IPS-18a (cell line): ENCODE data around the gene OR6X1.
"Not testable (repeated sequence)": the region's sequence is repeated elsewhere in the genome, so short reads cannot be mapped to it uniquely, and the experiment has no call there.

Experiments
- H3K27ac ChIP-seq: one replicate; pipeline ENCODE4 v1.5.1; 2013; ENCODE audit warnings: low read length
- H3K27me3 ChIP-seq: one replicate; pipeline ENCODE4 v1.6.1; 2013; ENCODE audit warnings: mild to moderate bottlenecking, low read length; ENCODE audit not compliant: control insufficient read depth, insufficient read depth
- H3K36me3 ChIP-seq: one replicate; pipeline ENCODE4 v1.6.1; 2013; ENCODE audit warnings: low read depth, low read length; ENCODE audit not compliant: control insufficient read depth
- H3K4me1 ChIP-seq: one replicate; pipeline ENCODE4 v1.6.1; 2013; ENCODE audit warnings: low read depth, low read length; ENCODE audit not compliant: control insufficient read depth
- H3K4me3 ChIP-seq: one replicate; pipeline ENCODE4 v1.5.1; 2013; ENCODE audit warnings: low read length
- H3K9ac ChIP-seq: one replicate; pipeline ENCODE4 v1.6.1; 2013; ENCODE audit warnings: mild to moderate bottlenecking, low read length, moderate library complexity
- H3K9me3 ChIP-seq: one replicate; pipeline ENCODE4 v1.6.1; 2013; ENCODE audit warnings: low read depth, low read length; ENCODE audit not compliant: control insufficient read depth

OR6X1 gene

GRCh38 chr11:123753110-123753509 is 1.2 kb downstream of the OR6X1 start:
- H3K36me3 ChIP-seq, result no peaks in the 10 kb centered on the region
- H3K27ac ChIP-seq, result no peak overlapping the region
- no peak overlapping the region for H3K4me3 ChIP-seq
- no peak overlapping the region for H3K9ac ChIP-seq
- no peaks in the 10 kb centered on the region for H3K9me3 ChIP-seq
- H3K27me3 ChIP-seq, result no peaks in the 10 kb centered on the region
- no peaks in the 10 kb centered on the region for H3K4me1 ChIP-seq

- H3K4me1 ChIP-seq, result no peaks in the 10 kb centered on the region
- no peaks in the 10 kb centered on the region for H3K9me3 ChIP-seq
- no peak overlapping the region for H3K27ac ChIP-seq
- no peak overlapping the region for H3K4me3 ChIP-seq
- no peaks in the 10 kb centered on the region for H3K36me3 ChIP-seq
- H3K9ac ChIP-seq, result no peak overlapping the region
- H3K27me3 ChIP-seq, result no peaks in the 10 kb centered on the region
These were observed 2.5 kb downstream of the OR6X1 start for GRCh38 chr11:123751781-123752180.

DNA sequence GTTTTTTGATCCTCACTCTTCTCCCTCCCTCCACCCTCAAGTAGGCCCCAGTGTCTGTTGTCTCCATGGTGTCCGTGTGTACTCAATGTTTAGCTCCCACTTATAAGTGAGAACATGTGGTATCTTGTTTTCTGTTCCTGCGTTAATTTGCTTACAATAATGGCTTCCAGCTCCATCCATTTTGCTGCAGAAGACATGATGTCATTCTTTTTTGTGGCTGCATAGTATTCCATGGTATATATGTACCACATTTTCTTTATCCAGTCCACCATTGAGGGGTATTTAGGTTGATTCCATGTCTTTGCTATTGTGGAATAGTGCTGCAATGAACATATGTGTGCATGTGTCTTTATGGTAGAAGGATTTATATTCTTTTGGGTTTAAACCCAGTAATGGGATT is 6.0 kb downstream of the OR6X1 start:
- not testable (repeated sequence) for H3K27me3 ChIP-seq, H3K36me3 ChIP-seq, H3K27ac ChIP-seq, H3K4me3 ChIP-seq, H3K9ac ChIP-seq, H3K9me3 ChIP-seq
- peaks cover 26% of the 10 kb centered on the region for H3K4me1 ChIP-seq

- H3K9me3 ChIP-seq, result no peaks in the 10 kb centered on the region
- H3K27ac ChIP-seq, result no peak overlapping the region
- no peaks in the 10 kb centered on the region for H3K36me3 ChIP-seq
- H3K4me3 ChIP-seq, result peak overlapping the region; percentile 38
- H3K4me1 ChIP-seq, result peaks cover 36% of the 10 kb centered on the region
- no peaks in the 10 kb centered on the region for H3K27me3 ChIP-seq
- H3K9ac ChIP-seq, result no peak overlapping the region
These were observed 8.4 kb downstream of the OR6X1 start for GRCh38 chr11:123745764-123746451.

DNA sequence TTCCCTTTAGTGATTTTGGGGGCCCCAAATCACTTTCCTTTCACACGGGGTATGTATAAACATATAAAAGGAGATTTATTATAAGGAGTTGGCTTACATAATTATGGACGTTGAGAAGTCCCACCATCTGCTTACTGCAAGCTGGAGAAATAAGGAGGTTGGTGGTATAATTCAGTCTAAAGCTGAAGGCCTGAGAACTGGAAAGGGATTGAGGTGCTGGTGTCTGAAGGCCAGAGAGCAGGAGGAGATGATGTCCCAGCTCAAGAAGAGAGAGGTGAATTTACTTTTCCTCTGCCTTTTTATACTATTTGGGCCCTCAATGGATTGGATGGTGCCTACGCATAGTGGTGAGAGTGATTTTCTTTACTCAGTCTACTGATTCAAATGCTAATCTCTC is 11.6 kb downstream of the OR6X1 start:
- H3K4me1 ChIP-seq, result peaks cover 45% of the 10 kb centered on the region
- peak overlapping the region; percentile 86 for H3K4me3 ChIP-seq
- peak overlapping the region; percentile 68 for H3K9ac ChIP-seq
- peak overlapping the region; percentile 54 for H3K27ac ChIP-seq
- peaks cover 4% of the 10 kb centered on the region for H3K9me3 ChIP-seq
- H3K36me3 ChIP-seq, result peaks cover 23% of the 10 kb centered on the region
- no peaks in the 10 kb centered on the region for H3K27me3 ChIP-seq

DNA sequence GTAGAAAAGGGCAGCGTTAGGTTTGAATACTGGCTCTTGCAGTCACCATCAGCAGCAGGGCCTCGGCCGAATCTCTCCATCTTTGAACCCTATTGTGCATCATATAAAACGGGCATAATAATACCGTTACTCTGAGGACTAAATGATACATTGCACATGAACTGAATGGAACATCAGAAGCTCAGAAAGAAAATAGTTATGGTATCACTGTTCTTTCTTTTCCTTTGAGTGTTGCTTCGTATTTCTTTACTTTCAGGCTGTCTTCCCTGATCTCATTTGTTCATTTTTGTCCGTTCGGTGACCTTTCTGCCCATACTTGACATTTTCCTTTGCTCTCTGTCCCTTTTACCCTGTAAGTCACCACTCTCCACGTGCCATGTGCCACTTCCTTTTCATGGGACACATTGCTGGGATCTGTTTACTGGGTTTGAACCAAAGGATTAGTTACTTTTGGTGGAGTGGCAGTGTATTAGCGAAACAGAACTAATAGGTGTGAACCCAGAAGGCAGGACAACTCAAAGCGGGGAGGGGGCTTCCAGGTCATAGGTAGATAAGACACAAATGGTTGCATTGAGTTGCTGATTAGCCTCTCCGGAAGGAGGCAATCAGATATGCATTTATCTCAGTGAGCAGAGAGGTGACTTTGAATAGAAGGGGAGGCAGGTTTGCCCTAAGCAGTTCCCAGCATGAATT is 12.1 kb downstream of the OR6X1 start:
- peaks cover 28% of the 10 kb centered on the region for H3K36me3 ChIP-seq
- peaks cover 7% of the 10 kb centered on the region for H3K9me3 ChIP-seq
- H3K27me3 ChIP-seq, result no peaks in the 10 kb centered on the region
- H3K27ac ChIP-seq, result peak overlapping the region; percentile 87
- H3K4me1 ChIP-seq, result peaks cover 45% of the 10 kb centered on the region
- peak overlapping the region; percentile 68 for H3K9ac ChIP-seq
- peak overlapping the region; percentile 86 for H3K4me3 ChIP-seq

DNA sequence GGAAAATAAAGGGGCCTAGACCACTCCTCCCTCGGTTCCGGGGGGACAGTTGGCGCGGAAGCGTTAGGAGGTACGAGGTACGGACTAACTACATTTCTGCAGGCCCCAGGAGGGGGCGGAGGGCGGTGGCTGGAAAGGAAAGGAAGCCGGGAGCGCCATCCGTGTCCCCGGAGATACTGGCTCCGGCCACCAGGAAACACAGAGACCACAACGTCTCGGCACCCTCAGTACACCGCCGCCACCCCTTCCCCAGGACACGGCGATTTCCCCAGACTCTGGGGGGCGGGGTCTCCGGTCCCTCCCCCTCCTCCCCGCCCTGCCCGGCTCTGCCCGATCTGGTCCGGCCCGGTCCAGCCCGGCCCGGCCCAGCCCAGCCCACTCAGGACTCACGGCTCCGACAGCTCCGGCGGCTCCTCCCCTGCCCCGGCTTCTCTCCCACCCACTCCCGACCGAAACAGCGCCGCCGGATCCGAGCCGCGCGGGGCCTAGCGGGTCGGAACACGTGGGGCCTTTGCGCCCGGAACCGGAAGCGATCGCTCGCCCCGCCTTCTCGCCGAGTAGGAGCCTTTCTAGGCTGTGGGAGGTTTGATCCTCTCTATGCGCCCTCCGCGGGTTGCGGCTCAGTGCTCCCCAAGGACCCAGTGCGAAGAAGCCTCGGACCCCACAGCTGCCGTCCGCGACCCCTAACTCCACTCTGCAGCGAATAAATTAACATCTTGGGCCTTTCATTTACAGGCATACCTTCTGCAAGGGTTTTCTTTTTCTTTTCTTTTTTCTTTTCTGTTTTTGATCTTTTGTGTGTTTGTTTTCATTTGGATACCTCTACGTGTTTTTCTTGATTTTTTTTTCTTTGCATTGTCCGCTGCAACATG is 12.9 kb downstream of the OR6X1 start, which contains the start of gene ZNF202:
TSS of gene ZNF202 (minus strand) at position 502 of the 872 bp plus-strand sequence. CDS start 10,772 bp downstream, outside the sequence.
- Histone ChIP-seq H3K4me1 (peaks cover 41% of the 10 kb centered on the region), H3K9ac (peak within 1 kb of the TSS; percentile 68), H3K27ac (peak within 1 kb of the TSS; percentile 87), H3K4me3 (peak within 1 kb of the TSS; percentile 86), H3K27me3 (no peaks in the 10 kb centered on the region), H3K36me3 (peaks cover 36% of the 10 kb centered on the region), H3K9me3 (peaks cover 7% of the 10 kb centered on the region)

GRCh38 chr11:123740787-123741158 is 13.5 kb downstream of the OR6X1 start:
- Histone ChIP-seq H3K27ac (no peak overlapping the region), H3K36me3 (peaks cover 39% of the 10 kb centered on the region), H3K27me3 (no peaks in the 10 kb centered on the region), H3K4me3 (peak overlapping the region; percentile 86), H3K9me3 (peaks cover 7% of the 10 kb centered on the region), H3K4me1 (peaks cover 36% of the 10 kb centered on the region), H3K9ac (peak overlapping the region; percentile 68)

GRCh38 chr11:123738374-123738773 is 15.9 kb downstream of the OR6X1 start:
- Histone ChIP-seq H3K27ac (no peak overlapping the region), H3K9me3 (peaks cover 7% of the 10 kb centered on the region), H3K27me3 (no peaks in the 10 kb centered on the region), H3K36me3 (peaks cover 53% of the 10 kb centered on the region), H3K4me3 (no peak overlapping the region), H3K9ac (no peak overlapping the region), H3K4me1 (peaks cover 19% of the 10 kb centered on the region)

- no peak overlapping the region for H3K27ac ChIP-seq
- H3K4me3 ChIP-seq, result no peak overlapping the region
- H3K27me3 ChIP-seq, result no peaks in the 10 kb centered on the region
- no peak overlapping the region for H3K9ac ChIP-seq
- peaks cover 53% of the 10 kb centered on the region for H3K36me3 ChIP-seq
- peaks cover 9% of the 10 kb centered on the region for H3K4me1 ChIP-seq
- H3K9me3 ChIP-seq, result peaks cover 7% of the 10 kb centered on the region
These were observed 17.5 kb downstream of the OR6X1 start for GRCh38 chr11:123736769-123737168.

DNA sequence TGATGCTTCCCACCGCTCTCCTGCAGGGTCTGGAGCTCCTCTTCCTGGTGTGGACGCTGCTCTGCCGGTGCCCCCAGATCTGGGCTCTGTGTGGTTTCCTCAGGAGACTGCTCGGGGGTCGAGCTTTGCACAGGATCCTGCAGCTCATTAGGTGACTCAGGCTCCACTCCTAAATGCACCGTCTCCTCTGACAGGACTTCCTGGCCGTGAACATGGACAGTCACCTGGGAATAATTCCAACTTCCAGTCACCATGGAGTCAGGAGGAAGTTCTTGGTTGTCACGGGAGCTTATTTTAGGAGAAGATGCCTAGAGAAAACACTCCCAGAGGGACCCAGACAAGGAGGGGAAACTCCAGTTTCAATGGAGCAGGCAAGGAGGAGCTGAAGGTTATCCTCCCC is 24.7 kb downstream of the OR6X1 start:
- Histone ChIP-seq H3K4me1 (no peaks in the 10 kb centered on the region), H3K9me3 (no peaks in the 10 kb centered on the region), H3K27ac (no peak overlapping the region), H3K27me3 (no peaks in the 10 kb centered on the region), H3K9ac (no peak overlapping the region), H3K4me3 (no peak overlapping the region), H3K36me3 (peaks cover 73% of the 10 kb centered on the region)
